GM19455 (cell line): Measurements from ENCODE around the gene FHAD1.

ENCODE experiments used
- ATAC-seq: cut with Tn5 transposase; IDR thresholded peaks from one replicate; pipeline ENCODE4 v1.9.1; 2021; ENCODE audit not compliant: unreplicated experiment

The FHAD1 gene

GRCh38 chr1:15245593-15246360 is 1.2 kb upstream of the FHAD1 start:
- no peak for ATAC-seq

GRCh38 chr1:15248216-15248615 is 1.2 kb downstream of the FHAD1 start:
- ATAC-seq = no peak

DNA sequence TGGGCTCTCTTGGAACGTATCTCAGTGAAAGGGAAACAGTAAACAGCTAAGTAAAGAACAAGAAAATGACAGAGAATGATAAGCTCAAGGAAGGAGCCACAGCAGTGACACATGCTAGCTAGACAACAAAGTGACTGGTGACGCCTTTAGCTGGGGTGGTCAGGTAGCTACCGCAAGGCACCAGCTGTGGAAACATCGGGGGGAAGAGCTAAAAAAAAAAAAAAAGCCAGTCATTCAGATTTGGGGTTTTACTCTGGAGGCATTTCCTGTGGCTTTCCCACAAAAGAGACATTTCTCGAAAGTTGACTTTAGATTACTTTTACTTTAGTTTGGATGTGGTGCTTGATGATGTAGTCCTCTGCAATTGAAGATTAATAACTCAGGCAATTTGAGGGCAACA is 2.1 kb downstream of the FHAD1 start:
- ATAC-seq = no peak

GRCh38 chr1:15251857-15252835 is 5.1 kb downstream of the FHAD1 start:
- ATAC-seq = no peak

GRCh38 chr1:15254559-15254958 is 7.5 kb downstream of the FHAD1 start:
- ATAC-seq = no peak

- ATAC-seq = no peak
Measured at GRCh38 chr1:15255582-15256149, 8.6 kb downstream of the FHAD1 start.

- no peak for ATAC-seq
Measured at GRCh38 chr1:15256584-15256983, 9.6 kb downstream of the FHAD1 start.

DNA sequence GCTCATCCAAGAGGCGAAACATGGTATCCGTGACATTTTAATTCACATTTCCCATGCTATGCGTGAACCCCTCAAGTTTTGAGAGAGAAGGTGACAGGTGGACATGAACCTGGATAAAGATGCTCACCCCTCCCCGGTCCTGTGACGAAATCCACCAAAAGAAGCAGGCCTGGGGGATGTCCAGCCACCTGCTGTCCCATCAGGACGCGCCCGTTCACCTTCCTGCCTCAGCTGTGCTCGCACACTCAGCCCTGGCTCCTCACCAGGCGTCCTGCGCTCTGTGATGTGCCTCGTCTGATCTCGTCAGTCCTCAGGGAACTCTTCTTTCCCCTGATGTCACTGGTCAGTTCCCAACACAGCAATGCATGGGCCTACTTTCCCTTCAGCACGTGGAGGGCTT is 10.3 kb downstream of the FHAD1 start:
- no peak for ATAC-seq

GRCh38 chr1:15258833-15259621 is 12.0 kb downstream of the FHAD1 start:
- no peak for ATAC-seq

DNA sequence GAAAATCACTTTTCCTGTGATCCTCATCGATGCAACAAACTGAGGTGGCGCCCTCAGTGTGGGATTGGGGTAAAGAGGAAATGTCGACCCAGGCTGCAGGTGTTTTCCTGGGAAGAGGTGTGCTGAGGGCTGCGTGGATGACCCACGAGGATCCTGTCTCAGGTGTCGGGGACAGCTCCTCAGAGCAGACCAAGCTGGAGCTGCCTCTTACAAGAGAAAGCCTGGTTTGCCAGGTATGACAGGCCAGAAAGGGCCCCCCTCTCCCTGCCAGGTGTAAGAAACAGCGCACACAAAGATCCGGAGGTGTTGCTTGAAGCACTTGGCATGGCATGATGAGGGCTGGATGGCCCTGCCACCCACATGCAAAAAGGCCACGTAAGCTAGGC is 12.6 kb downstream of the FHAD1 start:
- no peak for ATAC-seq

GRCh38 chr1:15260418-15261154 is 13.6 kb downstream of the FHAD1 start:
- ATAC-seq = no peak

DNA sequence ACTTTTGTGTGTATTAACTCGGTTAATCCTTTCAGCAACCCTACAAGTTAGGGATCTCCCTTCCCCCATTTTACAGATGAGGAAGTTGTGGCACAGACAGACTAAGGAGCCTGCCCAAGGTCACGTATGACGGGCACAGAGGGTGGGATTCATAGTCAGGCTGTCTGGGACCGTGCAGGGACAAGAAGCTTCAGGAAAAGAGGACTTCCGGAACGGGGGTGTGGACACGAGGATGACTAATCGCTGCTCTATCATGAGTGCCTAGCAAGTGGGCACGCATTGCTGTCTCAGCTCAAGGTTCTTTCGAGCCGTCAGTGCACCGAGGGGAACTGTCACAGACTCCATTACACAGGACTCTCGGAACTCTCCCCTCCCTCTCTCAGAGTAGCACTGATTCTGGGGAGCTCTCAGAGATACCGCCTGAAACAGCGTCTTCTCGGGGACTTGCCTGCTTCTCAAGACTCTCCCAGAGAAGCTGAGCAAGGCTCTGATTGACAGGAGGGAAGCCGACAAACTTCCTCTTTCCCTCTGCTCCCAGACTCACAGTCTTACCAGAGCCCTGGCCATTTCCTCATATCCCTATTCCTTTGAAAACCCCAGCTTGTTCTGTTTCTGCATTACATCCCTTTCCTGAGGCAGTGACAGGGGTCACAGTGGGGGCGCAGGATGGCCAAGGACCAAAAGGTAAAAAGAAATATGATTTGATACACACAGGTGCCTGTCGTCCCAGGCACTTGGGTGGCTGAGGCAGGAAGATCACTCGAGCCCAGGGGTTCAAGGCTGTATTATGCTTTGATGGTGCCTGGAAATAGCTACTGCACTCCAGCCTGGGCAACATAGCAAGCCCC is 14.4 kb downstream of the FHAD1 start:
- ATAC-seq = no peak

DNA sequence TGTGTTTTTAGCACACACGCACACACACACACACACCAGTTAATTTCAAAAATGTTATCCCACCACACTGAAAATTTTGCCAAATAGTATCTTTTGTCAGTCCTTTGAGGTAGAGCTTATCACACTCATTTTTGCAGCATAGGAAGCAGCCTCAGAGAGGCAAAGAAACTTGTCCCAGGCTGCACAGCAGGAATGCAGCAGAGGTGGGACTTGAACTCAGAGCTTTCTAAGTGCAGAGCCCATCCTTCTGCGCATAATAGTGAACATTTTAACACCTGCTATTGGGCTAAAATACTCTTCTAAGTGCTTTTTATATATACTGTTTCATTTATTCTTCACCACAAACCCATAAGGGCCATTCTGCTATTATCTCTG is 15.0 kb downstream of the FHAD1 start:
- ATAC-seq = no peak

DNA sequence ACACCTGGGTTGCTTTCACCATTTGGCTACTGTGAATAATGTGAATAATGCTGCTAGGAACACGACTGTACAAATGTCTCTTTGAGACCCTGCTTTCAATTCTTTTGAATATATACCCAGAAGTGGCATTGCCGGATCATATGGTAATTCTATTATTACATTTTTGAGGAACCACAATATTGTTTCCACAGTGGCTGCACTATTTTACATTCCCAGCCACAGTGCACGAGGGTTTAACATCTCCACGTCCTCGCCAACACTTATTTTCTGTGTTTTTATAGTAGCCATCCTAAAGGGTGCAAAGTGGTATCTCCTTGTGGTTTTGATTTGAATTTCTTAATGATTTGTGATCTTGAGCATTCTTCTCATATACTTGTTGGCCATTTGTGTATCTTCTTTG is 15.7 kb downstream of the FHAD1 start:
- ATAC-seq = no peak

- no peak for ATAC-seq
Measured at GRCh38 chr1:15264769-15265168, 17.7 kb downstream of the FHAD1 start.

DNA sequence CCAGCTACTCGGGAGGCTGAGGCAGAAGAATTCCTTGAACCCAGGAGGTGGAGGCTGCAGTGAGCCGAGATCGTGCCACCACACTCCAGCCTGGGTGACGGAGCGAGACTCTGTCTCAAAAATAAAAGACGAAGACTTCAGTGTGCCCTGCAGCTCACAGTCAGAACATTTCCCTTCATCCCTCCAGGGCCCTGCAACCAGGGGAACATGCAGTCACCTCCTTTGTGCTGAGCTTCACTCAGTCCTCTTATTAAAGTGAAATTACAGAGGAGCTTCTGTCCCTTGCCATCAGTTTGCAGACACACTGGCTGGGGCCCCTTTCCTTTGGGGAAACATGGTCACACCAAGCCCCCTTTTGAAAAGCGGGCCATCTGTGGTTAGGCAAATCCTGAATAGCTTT is 24.2 kb downstream of the FHAD1 start:
- no peak for ATAC-seq

GRCh38 chr1:15272009-15272781 is 25.2 kb downstream of the FHAD1 start:
- no peak for ATAC-seq

DNA sequence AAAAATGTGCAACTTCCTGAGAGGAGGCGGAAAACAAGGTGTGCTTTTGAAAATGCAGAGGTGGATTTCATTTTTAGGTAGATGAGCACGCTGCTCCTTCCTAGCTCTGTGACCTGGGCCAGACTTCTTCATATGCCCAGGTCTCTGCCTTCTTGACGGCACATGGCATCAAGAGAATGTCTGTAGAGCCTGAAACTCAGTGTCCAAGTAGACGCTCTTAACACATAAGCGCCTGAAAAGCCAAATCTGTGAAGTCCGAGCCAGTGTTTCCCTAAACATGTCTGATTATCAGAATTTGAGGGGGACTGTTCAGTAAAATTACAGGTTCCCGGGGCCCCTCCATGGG is 25.7 kb downstream of the FHAD1 start:
- ATAC-seq = no peak

DNA sequence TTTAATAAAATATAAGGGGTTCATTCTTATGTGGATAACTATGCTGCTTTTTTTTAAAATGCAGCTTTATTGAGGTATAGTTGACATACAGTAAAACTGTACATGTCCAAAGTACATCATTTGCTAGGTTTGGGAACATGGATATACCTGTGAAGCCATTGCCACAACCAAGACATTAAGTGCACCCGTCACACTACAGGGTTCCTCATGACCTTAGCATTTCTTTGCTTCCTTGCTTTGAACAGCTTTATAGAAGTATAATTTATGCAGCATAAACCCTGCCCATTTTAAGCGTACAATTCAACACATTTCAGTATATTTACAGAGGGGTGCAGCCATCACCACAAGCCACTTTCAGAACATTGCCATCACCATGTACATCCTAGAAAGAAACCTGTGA is 26.3 kb downstream of the FHAD1 start:
- no peak for ATAC-seq
